BJ (cell line): ENCODE measurements around the gene ZNF275. TPM values are rescaled to one million over a fixed set of nuclear protein-coding genes. Genes with fewer than 3 reads are reported as not detected.

ENCODE experiments used
- CTCF ChIA-PET: fragments of 350-600 bp; formaldehyde crosslinking; extraction: SDS; loops from one replicate; lab custom pipeline; 2021; ENCODE audit warnings: antibody characterized with exemption, inconsistent platforms; lab: Yijun Ruan, JAX
- POLR2A ChIA-PET: fragments of 300-600 bp; sonication (Branson Sonifier 250); formaldehyde crosslinking; extraction: SDS; loops from one replicate; lab custom pipeline; 2021; ENCODE audit warnings: antibody characterized with exemption; lab: Charles Lee
- DNase-seq: peaks from one replicate; pipeline ENCODE4 v3.0.0-alpha.2; 2011; ENCODE audit warnings: low read depth
- H3K27me3 ChIP-seq: 2 replicates; pipeline ENCODE4 v1.6.0; 2011; ENCODE audit warnings: low read length; ENCODE audit not compliant: control insufficient read depth, insufficient read depth
- H3K36me3 ChIP-seq: 2 replicates; pipeline ENCODE4 v1.5.1; 2011; ENCODE audit warnings: low read length; ENCODE audit not compliant: control insufficient read depth, insufficient read depth
- H3K4me3 ChIP-seq: 2 replicates; pipeline ENCODE4 v1.5.1; 2011; ENCODE audit warnings: low read depth, mild to moderate bottlenecking, control low read depth, low read length
- CTCF ChIP-seq: IDR thresholded peaks from 2 replicates; pipeline ENCODE4 v1.5.1; 2011; ENCODE audit warnings: low read depth, mild to moderate bottlenecking, control low read depth, inconsistent platforms, low read length, moderate library complexity; ENCODE audit not compliant: insufficient read depth
- polyA plus RNA-seq: library from polyadenylated mRNA; depleted of rRNA; stranded (reverse); fragments of >200 nt; gene quantifications from 2 replicates; pipeline ENCODE4 v1.2.3, GENCODE V29; 2011

ZNF275 gene
- polyA plus RNA-seq, 1 experiment = 12.0 TPM

GRCh38 chrX:153342762-153343558, 9.0 kb downstream of the ZNF275 start:
- peaks cover 14% of the 10 kb centered on the region for H3K36me3 ChIP-seq
- DNase-seq = no peak
- no peak for TF ChIP-seq CTCF
- ChIA-PET POLR2A (no interaction called here), CTCF (interaction anchor here (1.2 kb wide), 1 partner anchor 11 kb away, joined by 3 read pairs; no protein-coding TSS in a partner anchor)
- H3K4me3 ChIP-seq = no peak overlapping the region
- H3K27me3 ChIP-seq = no peaks in the 10 kb centered on the region

- Histone ChIP-seq H3K27me3 (no peaks in the 10 kb centered on the region), H3K4me3 (no peak overlapping the region), H3K36me3 (peaks cover 14% of the 10 kb centered on the region)
- CTCF ChIA-PET = interaction anchor here (1.1 kb wide), 1 partner anchor 20 kb away, joined by 3 read pairs; no protein-coding TSS in a partner anchor
- no peak for DNase-seq
- TF ChIP-seq CTCF = no peak
- POLR2A ChIA-PET = no interaction called here
Measured at GRCh38 chrX:153343674-153344073, 9.7 kb downstream of the ZNF275 start.

DNA sequence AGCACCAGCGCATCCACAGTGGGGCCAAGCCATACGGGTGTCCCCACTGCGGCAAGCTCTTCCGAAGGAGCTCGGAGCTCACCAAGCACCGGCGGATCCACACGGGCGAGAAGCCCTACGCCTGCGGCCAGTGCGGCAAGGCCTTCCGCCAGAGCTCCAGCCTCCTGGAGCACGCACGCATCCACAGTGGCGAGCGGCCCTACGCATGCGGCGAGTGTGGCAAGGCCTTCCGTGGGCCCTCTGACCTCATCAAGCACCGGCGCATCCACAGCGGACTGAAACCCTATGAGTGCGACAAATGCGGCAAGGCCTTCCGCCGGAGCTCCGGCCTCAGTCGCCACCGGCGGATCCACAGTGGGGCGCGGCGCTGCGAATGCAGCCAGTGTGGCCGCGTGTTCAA, 13.6 kb downstream of the ZNF275 start:
- Histone ChIP-seq H3K36me3 (peaks cover 16% of the 10 kb centered on the region), H3K27me3 (no peaks in the 10 kb centered on the region), H3K4me3 (no peak overlapping the region)
- CTCF ChIA-PET = no interaction called here
- POLR2A ChIA-PET = no interaction called here
- TF ChIP-seq CTCF = no peak
- DNase-seq = no peak

DNA sequence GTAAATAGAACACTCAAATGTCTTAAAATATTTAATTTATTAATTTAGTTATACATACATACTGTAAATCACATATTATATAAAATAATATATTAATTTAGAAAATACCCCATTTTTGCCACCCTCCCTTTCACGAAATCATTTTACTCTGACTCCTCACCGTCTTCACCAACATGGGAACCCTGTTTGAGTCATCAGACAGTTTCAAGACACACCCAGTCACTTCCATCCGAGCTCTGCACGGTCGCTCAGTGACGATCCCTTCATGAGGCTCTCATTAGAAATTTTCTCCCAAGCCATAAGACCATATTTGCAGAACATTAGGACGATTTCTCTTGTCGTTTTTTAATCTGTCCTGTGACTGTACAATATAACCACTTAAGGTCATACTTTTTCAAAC, 14.5 kb downstream of the ZNF275 start:
- TF ChIP-seq CTCF = no peak
- CTCF ChIA-PET = no interaction called here
- DNase-seq = no peak
- H3K27me3 ChIP-seq = no peaks in the 10 kb centered on the region
- H3K36me3 ChIP-seq = peaks cover 16% of the 10 kb centered on the region
- POLR2A ChIA-PET = no interaction called here
- no peak overlapping the region for H3K4me3 ChIP-seq

DNA sequence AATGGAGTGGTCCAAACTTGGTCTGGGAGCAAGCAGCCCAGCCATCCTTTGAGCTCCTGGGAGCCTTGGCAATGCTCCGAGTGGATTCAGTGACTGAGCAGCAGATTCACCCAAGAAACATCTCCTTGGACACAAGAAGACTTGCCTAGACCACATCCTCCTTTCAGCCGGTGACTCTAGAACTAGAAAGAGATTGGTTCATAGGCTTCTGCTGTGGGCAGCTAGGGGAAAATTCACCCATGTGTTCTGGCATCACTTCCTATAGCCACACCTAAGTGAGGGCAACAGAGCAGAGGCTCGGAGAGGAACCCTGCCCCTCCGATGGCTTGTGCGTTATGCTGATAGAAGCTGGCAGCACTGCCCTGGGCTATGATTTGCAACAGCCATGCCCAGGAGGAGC, 16.0 kb downstream of the ZNF275 start:
- H3K36me3 ChIP-seq = peaks cover 13% of the 10 kb centered on the region
- ChIA-PET CTCF (no interaction called here), POLR2A (no interaction called here)
- H3K27me3 ChIP-seq = no peaks in the 10 kb centered on the region
- no peak for TF ChIP-seq CTCF
- no peak for DNase-seq
- H3K4me3 ChIP-seq = no peak overlapping the region
